ENCODE data around the gene CTAGE1.
"Not testable (repeated sequence)": the region's sequence is repeated elsewhere in the genome, so short reads cannot be mapped to it uniquely, and the experiment has no call there.

The CTAGE1 gene, protein sequence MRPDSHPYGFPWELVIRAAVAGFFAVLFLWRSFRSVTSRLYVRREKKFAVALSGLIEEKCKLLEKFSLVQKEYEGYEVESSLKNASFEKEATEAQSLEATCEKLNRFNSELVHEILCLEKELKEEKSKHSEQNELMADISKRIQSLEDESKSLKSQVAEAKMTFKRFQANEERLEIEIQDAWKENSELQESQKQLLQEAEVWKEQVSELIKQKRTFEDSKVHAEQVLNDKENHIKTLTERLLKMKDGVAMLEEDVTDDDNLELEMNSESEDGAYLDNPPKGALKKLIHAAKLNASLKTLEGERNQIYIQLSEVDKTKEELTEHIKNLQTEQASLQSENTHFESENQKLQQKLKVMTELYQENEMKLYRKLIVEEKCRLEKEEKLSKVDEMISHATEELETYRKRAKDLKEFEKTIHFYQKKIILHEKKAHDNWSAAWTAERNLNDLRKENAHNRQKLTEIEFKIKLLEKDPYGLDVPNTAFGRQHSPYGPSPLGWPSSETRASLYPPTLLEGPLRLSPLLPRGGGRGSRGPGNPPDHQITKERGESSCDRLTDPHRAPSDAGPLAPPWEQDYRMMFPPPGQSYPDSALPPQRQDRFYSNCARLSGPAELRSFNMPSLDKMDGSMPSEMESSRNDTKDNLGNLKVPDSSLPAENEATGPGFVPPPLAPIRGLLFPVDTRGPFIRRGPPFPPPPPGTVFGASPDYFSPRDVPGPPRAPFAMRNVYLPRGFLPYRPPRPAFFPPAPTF

DNA sequence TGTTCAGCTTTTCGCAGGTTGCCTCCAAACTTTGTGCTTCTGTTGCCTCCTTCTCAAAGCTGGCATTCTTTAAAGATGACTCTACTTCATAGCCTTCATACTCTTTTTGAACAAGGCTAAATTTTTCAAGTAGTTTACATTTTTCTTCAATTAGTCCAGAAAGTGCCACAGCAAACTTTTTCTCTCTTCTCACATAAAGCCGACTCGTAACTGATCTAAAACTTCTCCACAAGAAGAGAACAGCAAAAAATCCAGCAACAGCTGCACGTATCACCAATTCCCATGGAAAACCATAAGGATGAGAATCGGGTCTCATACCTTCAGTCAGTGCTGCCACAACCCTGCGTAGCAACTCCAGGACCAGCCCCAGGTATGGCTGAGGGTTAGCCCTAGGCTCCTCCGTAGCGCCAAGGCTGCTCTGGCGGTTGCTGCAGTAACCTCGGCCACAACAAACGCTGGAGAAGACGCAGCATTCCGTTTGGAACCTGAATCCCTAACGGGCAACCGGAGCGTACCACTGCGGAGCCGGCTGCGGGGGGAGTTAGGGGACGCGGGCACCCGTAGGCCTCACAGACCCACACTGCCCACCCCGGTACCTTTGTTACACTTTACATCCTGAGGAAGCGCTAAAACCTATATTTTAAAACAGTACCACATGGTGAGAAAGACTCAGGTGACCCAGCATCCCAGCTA is at the start of gene CTAGE1:
Gene CTAGE1, minus strand, starts transcription at position 420 of the 693 bp plus-strand sequence. Its CDS starts 104 bp downstream, at position 316.
- DNase-seq = no peak

DNA sequence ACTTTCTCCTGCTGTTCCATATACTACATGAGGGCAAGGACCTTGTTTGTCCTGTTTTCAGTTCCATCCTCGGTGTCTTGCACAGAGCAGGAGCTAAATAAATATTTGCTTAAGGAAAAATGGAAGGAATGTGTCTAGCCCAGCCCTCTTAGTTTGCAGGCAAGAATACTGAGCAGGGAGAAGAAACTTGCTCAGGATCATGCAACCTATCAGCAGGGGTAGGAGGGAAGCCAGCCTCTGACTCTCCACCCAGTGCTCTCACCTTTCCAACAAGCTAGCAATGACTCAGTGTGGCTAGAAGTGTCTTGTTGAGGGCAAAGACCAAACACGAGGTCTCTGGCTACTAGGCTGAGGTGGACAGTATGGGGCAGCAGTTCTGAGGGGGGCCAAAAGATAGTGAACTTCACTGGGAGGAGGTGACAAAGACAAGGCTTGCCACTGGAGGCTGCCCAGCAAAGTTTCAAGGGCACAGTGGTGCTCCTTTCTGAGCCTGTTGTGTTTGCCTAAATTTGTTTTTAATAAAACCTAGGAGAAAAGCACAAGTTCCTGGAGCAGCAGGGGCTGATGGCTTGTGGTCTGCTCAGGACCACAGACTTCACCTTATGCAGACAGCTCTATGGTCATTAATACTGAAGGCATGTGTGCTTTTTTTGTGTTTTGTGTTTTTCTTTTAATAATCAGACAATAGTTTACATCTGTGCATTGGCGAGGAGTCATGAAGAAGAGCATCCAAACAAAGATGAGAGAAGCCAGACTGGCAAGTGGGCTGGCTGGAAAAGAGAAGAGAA is 49.1 kb upstream of the CTAGE1 start:
- no peak for DNase-seq

DNA sequence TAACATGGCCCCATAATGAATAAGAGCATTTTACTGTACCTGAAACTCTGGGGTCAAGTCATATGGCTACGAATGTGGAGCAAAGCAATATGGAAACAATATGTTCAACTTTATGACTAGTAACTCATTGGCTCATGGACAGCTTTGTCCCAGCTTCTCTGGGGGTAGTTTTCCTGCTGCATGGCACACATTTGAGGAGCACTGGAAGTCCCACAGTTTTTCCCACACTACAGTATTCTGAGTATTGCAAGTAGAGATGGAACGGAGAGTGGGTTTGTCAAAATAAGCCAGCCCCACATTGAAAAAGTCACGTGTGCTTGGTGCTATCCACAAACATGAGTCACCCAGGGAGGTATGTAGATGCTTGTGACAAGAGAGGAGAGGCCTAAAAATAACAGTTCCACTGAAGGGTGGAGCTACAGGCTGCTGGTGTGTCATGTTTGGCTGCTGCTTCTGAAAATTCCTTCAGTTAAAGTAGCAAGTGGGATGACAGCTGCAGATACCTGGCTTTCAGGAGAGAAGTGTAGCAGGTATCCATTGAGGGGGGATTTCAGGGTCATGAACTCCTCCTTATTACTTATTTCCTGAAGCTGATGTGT is 48.2 kb upstream of the CTAGE1 start:
- DNase-seq = no peak

DNA sequence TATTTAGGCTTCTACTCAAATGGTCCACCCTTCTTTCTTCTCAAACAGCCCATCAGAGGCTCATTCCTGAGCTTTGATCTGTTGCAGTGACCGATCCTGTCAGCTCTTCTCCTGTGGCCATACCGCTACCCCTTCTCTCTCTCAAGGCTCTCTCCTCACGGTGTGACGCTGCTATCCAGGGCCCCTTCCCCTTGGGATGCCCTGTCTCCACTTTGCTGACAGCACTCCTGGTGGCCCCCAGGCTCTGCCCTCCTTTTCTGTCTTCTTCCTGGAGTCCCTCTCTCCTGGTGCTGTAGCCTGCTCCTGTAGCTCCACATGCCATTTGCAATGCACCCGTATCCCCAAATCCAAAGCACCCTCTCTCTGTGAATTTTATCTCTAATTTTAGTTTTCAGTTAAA is 45.4 kb upstream of the CTAGE1 start:
- DNase-seq = no peak

DNA sequence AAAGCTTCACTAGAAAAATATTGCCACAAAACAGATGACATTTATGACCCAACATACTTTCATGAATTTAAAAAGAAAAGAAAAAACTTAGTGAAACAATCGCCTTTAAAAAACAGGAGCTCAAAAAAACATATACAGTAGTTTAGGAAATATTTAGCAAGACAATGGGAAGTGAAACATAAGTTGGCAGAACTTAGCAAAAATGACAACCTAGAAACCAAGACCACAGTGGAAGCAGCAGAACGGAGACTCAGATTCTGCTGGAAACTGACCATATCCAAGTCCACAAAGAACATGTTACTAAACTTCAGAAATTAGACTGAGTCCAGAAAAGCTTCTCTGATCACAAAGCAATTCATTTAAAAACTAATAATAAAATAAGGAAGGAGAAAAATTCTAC is 41.8 kb upstream of the CTAGE1 start:
- no peak for DNase-seq

DNA sequence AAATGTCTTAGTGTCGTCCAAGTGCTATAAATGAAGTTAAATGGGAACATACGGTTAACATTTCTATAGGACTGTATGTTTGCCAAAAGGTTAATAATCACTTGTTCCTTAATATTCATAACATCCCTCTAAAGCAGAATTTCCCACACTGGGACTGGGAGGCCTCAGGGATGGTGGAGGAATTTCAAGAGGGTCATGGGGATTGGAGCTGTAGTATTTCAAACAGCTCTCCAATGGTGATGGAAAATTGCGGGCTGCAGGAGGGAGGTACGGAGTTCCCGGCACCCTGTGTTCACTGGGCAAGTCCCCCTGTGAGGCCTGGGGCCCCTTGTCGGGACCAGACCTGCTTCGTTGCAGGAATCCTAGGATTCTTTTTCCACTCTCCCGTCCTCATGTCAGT is 39.8 kb upstream of the CTAGE1 start:
- DNase-seq = no peak

DNA sequence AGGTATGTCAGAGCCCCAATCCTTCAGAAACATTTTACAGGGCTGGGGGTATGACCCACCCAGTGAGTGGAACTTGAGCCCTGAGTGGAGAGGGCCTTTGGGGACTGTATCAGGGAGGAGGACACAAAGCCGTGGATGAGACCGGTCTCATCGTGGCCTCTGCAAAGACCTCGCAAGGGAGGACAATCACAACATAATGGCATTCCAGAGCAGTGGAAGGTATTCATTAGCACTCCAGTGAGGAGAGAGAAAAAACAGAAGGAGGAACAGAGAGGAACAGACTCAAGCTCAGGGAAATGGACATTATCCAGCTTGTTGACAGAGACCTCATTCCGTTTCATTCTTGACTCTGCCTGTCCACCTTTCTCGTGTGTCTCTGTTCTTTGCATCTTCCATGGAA is 38.8 kb upstream of the CTAGE1 start:
- no peak for DNase-seq

DNA sequence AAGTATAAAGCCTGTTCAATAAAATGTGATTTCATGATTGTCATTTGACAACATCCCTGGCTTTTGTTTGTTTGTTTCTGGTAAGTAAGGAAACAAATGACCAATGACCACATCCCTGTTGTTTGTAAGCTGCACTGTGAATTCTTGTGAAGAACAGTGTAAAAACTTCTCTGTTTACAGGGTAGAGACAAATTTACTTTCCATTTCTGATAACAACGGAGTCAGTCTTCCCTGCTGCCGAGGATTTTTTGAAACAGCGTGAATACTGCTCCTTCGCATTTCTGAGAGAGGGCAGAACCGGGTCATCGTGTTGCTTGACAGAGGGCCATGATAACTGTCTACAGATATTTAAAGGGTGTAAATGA is 38.4 kb upstream of the CTAGE1 start:
- DNase-seq = no peak

DNA sequence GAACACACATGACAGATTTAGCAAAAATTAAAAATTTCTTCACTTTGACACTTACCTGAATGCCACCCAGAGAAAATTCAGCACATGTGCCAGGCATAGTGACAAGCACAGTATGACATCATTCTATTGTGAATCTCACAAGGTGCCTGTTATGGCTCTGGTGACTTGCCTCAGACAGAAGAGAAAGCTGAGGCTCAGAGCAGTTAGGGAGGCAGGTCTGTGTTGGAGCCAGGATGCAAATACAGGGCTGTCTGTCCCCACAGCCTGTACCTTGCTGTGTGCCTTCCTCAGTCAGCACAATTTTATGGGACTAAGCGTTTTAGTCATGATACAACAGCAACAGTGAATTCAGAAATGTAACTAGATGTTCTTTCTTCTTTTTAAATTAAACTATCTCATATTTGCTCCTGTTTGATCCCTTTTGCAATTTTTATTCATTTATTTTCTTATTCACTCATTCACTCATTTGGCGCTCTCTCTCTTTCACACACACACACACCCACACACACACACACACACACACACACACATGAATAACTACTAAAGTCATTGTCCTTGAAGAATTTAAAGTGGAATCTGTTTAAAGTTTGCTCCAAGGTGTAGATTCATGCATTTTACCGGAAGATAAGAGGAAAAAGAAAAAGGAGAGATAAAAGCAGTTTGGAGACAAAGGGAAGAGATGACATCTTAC is 37.9 kb upstream of the CTAGE1 start:
- no peak for DNase-seq

DNA sequence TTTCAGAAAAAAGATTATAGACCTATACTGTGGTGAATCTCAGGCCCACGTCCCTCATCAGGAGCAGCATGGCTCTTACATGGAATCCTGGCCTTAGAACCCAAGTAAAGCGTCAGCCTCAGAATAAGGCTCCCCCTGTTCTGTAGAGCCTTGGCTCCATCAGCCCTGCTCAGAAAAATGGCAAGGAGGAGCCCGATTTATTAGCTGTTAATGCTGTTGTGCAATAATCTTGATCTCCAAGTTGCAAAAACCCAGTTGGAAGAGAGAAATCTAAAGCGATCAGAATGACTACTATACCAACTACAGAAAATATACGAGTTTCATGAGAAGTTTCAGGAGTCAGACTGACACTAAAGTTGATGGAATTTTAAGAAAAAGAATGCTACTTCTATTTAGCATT is 35.6 kb upstream of the CTAGE1 start:
- DNase-seq = no peak

DNA sequence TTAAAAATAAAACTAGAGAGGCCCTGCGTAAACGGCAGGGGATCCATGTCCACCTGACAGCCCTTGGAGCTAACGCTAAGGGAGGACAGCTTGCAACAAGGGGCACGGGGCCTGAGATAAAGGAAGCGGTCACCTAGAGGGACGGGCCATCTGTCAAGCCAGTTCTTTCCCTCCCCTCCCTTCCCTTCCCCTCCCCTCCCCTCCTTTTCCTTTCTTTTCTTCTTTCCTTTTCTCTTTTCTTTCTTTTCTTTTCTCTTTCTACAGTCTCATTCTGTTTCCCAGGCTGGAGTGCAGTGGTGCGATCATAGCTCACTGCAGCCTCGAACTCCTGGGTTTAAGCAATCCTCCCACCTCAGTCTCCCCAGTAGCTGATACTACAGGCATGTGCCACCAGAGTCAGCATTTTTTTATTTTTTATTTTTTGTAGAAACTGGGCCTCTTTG is 34.5 kb upstream of the CTAGE1 start:
- DNase-seq = no peak

DNA sequence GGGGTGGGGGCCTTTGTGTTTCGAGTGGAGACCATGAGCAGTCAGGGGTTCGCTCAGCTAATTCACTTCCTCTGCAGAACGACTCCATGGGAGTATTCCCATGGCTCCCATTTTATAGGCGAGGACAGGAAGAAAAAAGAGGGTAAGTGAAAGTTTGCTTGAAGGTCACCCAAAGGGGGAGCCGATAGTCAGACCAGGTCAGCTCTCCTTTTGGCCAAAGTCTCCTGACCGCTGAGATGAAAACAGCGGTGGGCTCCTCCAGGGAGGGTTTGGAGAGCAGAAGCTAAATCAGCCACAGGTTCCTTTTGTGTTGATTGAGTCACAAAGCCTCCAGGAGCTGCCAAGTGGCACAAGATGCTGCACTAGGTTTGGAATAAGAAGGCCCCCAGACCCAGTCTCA is 34.1 kb upstream of the CTAGE1 start:
- DNase-seq = no peak

DNA sequence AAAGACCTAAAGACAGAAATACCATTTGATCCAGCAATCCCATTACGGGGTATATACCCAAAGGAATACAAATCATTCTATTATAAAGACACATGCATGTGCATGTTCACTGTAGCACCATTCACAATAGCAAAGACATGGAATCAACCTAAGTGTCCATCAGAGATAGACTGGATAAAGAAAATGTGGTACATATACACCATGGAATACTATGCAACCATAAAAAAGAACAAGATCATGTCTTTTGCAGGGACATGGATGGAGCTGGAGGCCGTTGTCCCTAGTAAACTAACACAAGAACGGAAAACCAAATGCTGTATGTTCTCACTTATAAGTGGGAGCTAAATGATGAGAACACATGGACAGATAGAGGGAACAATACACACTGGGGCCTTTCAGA is 33.1 kb upstream of the CTAGE1 start:
- DNase-seq = not testable (repeated sequence)

DNA sequence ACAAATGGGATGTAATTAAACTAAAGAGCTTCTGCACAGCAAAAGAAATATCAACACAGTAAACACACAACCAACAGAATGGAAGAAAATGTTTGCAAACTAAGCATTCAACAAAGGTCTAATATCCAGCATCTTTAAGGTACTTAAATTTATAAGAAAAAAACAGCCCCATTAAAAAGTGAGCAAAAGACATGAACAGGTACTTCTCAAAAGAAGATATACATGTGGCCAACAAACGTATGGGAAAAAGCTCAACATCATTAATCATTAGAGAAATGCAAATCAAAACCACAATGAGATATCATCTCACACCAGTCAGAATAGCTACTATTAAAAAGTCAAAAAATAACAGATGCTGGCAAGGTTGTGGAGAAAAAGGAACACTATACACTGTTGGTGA is 32.6 kb upstream of the CTAGE1 start:
- DNase-seq = not testable (repeated sequence)

DNA sequence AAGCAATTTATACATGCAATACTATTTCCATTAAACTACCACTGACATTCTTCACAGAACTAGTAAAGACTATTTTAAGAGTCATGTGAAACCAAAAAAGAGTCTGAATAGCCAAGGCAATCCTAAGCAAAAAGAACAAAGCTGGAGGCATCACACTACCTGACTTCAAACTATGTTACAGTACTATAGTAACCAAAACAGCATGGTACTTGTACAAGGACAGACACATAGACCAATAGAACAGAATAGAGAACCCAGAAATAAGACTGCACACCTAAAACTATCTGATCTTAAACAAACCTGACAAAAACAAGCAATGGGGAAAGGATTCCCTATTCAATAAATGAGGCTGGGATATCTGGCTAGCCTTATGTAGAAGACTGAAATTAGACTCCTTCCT is 32.0 kb upstream of the CTAGE1 start:
- DNase-seq = not testable (repeated sequence)

DNA sequence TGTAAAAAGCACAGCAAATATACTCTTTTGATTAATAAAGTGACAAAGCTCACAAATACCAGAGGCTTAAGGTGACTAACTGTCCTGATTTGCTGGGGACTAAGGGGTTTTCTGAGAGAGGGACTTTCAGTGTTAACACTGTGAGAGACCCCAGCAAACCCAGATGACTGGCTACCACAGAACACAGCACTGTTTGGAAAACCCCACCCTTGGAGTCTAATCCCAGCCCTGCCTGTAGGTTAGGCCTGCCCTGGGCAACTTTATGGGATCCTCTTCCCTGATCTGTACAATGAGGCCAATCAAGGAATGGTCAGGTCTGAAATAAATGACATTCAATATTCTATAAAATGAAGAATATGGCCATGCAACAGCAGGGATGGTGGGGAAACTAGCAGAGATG is 30.5 kb upstream of the CTAGE1 start:
- no peak for DNase-seq

DNA sequence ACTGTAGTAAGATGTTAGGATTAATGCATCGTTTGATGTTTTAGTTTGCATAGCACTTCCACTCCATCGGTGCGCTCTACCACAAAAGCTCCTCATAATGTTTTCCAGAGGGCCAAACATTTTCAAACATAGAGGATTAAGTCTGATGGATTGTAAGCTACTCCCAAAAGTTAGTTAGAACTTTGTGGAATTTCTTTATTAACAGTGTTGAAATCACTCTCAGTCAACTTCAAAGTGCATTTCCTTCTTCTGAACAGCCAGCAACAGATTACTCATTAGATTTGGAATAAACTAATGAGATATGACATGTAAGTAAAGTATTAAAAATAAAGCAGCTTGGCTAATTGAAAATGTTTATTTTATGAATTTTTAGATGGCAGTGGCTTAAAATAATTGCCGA is 30.1 kb upstream of the CTAGE1 start:
- DNase-seq = no peak

DNA sequence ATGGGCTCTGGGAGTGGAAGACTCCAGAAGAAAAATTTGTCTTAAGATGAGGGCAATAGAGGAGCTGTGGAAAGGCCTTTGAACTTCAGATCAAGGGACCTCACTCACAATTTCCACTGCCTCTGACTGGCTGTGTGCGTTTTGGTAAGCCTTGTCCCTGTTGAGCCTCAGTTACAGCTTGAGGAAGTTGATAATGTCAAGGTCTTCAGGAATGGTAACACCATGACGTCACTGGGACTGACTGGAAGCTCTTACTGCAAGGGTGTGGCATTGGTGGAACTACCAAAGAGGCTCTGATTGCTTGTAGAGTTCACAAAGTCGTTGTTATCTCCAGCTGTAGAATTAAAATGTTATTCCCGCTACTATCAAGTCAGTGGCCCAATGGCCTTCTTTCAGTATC is 29.2 kb upstream of the CTAGE1 start:
- DNase-seq = no peak

DNA sequence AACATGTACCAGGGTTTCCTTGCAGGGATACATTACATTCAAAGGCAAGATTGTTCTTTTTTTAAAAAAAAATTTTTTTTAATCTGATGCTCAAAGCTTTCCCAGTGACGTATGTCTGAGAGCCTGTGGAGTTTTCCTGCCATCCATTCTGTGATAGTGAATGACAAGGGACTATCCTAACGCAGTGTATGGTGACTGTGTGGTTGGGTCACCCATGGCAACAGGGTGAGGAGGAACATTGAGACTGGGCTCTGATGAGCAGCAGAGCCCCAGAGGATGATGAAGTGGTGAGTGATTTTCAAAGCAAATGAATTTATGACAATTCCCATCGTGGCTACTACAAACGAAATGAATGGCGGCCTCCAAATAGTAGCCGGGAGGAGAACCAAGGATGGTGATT is 28.6 kb upstream of the CTAGE1 start:
- DNase-seq = no peak

DNA sequence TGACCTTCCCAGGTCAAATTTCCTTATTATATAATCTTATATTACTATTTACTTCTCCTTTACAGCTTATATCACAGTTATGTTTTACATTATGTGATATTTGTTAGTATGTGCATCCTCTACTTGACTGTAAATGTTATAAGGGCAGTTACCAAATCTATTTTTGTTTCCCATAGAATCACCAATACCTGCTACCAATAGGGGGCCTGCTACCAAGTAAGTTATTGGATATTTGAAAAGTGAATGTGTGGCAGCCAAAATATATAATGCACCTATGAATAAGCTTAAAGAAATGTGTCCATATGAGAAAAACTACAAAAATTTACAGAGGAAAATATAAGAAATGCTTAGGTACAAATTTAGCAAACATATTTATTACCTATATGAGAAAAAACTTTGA is 23.9 kb upstream of the CTAGE1 start:
- DNase-seq = no peak

DNA sequence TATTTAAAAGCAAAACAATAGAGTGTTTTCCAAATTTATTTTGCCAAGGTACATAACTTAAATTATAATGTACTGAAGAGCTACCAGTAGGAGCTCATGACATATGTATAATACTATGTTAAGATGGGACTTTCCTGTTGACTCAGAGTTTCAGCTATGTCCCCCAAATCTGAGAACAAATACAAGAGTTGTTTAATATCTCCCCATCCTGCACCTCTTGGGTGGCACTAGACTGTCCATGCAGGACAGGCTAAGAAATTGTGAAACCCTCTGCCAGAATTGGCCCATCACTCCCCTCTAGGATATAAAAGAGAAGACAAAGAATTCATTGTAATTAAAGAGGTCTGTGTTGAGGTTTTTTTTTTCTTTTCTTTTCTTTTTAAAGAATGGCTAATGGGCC is 21.7 kb upstream of the CTAGE1 start:
- no peak for DNase-seq

DNA sequence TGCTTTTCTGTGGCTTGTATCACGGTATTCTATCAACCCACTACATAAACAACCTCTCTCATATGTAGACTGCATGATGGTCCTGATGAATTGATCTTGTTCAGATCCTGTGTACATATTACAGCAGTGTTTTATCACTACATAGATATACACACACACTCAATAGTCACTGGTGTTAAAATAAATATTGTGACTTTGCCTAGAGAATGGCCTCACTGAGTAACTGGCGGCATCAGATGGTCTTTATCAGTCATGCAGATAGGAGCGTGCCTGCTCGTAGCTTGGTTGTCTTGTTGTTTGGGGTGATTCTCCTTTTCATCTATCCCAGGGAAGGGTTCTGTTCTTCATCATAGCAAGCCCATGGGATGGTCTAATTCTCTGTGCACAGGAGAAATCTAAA is 18.4 kb upstream of the CTAGE1 start:
- no peak for DNase-seq

All from activated CD4-positive, alpha-beta T cell treated with anti-CD3 and anti-CD28 coated beads for 1 hour (primary cell).